ENCODE results near the gene TPK1.
"Not testable (repeated sequence)": the region's sequence is repeated elsewhere in the genome, so short reads cannot be mapped to it uniquely, and the experiment has no call there.

Gene TPK1

DNA sequence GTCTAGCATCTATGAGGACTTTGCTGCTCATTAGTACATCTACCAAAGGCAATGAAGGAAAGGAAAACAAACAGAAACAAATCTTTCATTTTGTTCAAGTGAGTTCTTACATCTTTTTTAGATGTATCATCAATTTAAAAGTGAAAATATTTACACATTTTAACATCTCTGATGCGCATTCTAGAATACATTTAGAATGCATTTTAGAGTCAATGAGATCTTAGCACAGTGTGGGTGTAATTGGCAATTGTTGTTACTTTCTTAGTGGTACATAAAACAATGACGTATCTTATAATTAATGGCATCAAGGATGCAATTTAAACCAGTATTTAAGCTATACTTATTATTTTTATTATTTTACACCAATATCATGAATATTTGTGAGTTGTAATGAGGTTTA lies 51.4 kb downstream of the TPK1 start:
- TF ChIP-seq, protein P1, sequence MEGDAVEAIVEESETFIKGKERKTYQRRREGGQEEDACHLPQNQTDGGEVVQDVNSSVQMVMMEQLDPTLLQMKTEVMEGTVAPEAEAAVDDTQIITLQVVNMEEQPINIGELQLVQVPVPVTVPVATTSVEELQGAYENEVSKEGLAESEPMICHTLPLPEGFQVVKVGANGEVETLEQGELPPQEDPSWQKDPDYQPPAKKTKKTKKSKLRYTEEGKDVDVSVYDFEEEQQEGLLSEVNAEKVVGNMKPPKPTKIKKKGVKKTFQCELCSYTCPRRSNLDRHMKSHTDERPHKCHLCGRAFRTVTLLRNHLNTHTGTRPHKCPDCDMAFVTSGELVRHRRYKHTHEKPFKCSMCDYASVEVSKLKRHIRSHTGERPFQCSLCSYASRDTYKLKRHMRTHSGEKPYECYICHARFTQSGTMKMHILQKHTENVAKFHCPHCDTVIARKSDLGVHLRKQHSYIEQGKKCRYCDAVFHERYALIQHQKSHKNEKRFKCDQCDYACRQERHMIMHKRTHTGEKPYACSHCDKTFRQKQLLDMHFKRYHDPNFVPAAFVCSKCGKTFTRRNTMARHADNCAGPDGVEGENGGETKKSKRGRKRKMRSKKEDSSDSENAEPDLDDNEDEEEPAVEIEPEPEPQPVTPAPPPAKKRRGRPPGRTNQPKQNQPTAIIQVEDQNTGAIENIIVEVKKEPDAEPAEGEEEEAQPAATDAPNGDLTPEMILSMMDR (IDR thresholded peaks at IDR 0.05; ENCODE audit: low read depth, low read length) = no peak
- Histone ChIP-seq H3K9me3 (ENCODE audit: severe bottlenecking) (no peaks in the 10 kb centered on the region), H3K27ac (no peak overlapping the region), H3K27me3 (ENCODE audit: insufficient read depth, low read depth, severe bottlenecking) (no peaks in the 10 kb centered on the region), H3K36me3 (no peaks in the 10 kb centered on the region), H3K4me3 (ENCODE audit: low read depth, low read length) (no peak overlapping the region)
- no peak for DNase-seq

GRCh38 chr7:144782883-144783282 lies 53.0 kb downstream of the TPK1 start:
- Histone ChIP-seq H3K27ac (no peak overlapping the region), H3K27me3 (ENCODE audit: insufficient read depth, low read depth, severe bottlenecking) (no peaks in the 10 kb centered on the region), H3K4me3 (ENCODE audit: low read depth, low read length) (no peak overlapping the region), H3K36me3 (no peaks in the 10 kb centered on the region), H3K9me3 (ENCODE audit: severe bottlenecking) (no peaks in the 10 kb centered on the region)
- TF ChIP-seq, protein P1 (IDR thresholded peaks at IDR 0.05; ENCODE audit: low read depth, low read length) = no peak
- DNase-seq = no peak

DNA sequence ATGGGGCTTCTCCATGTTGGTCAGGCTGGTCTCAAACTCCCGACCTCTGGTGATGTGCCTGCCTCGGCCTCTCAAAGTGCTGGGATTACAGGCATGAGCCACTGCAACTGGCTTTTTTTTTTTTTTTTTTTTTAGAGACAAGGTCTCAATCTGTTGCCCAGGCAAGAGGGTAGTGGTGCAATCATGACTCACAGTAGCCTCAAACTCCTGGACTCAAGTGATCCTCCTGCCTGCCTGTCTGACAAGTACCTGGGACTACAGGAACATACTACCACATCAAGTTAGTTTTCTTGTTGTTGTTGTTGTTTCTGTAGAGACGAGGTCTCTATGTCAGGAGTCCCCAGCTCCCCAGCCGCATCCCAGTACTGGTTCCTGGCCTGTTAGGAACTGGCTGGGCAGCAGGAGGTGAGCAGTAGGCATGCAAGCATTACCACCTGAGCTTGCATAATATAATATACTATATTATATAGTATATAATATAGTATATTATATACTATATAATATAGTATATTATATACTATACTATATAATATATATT lies 55.7 kb downstream of the TPK1 start:
- TF ChIP-seq, protein P1 (IDR thresholded peaks at IDR 0.05; ENCODE audit: low read depth, low read length) = no peak
- Histone ChIP-seq H3K9me3 (ENCODE audit: severe bottlenecking) (no peaks in the 10 kb centered on the region), H3K4me3 (ENCODE audit: low read depth, low read length) (no peak overlapping the region), H3K36me3 (no peaks in the 10 kb centered on the region), H3K27me3 (ENCODE audit: insufficient read depth, low read depth, severe bottlenecking) (no peaks in the 10 kb centered on the region), H3K27ac (no peak overlapping the region)
- DNase-seq = no peak

DNA sequence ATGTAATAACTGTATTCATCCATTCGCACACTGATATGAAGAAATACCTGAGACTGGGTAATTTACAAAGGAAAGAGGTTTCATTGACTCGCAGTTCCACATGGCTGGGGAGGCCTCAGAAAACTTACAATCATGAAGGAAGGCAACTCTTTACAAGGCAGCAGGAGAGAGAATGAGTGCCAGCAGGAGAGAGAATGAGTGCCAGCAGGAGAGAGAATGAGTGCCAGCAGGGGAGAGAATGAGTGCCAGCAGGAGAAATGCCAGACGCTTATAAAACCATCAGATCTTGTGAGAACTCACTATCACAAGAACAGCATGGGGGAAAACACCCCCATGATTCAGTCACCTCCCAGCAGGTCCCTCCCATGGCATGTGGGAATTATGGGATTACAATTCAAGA lies 58.0 kb downstream of the TPK1 start:
- H3K27ac ChIP-seq; H3K36me3 ChIP-seq; H3K27me3 ChIP-seq (ENCODE audit: insufficient read depth, low read depth, severe bottlenecking); H3K9me3 ChIP-seq (ENCODE audit: severe bottlenecking); DNase-seq; H3K4me3 ChIP-seq (ENCODE audit: low read depth, low read length): not testable (repeated sequence)

GRCh38 chr7:144777005-144777839 lies 58.6 kb downstream of the TPK1 start:
- no peaks in the 10 kb centered on the region for H3K36me3 ChIP-seq
- TF ChIP-seq, protein P1 (IDR thresholded peaks at IDR 0.05; ENCODE audit: low read depth, low read length) = no peak
- DNase-seq = no peak
- H3K9me3 ChIP-seq (ENCODE audit: severe bottlenecking) = no peaks in the 10 kb centered on the region
- no peak overlapping the region for H3K4me3 ChIP-seq (ENCODE audit: low read depth, low read length)
- no peak overlapping the region for H3K27ac ChIP-seq
- no peaks in the 10 kb centered on the region for H3K27me3 ChIP-seq (ENCODE audit: insufficient read depth, low read depth, severe bottlenecking)

- no peaks in the 10 kb centered on the region for H3K9me3 ChIP-seq (ENCODE audit: severe bottlenecking)
- no peak overlapping the region for H3K4me3 ChIP-seq (ENCODE audit: low read depth, low read length)
- H3K27me3 ChIP-seq (ENCODE audit: insufficient read depth, low read depth, severe bottlenecking) = no peaks in the 10 kb centered on the region
- no peak for DNase-seq
- no peaks in the 10 kb centered on the region for H3K36me3 ChIP-seq
- no peak overlapping the region for H3K27ac ChIP-seq
- TF ChIP-seq, protein P1 (IDR thresholded peaks at IDR 0.05; ENCODE audit: low read depth, low read length) = no peak
These were observed 59.4 kb downstream of the TPK1 start for GRCh38 chr7:144776447-144776846.

Measured in WERI-Rb-1 (cell line).